HS-27A (cell line): ENCODE results near the gene FBXL14.
"Not testable (repeated sequence)": the region's sequence is repeated elsewhere in the genome, so short reads cannot be mapped to it uniquely, and the experiment has no call there.

Source experiments
- DNase-seq: peaks from one replicate; pipeline ENCODE4 v3.0.0-alpha.2; 2012; ENCODE audit warnings: low read depth, missing footprints

The FBXL14 gene

DNA sequence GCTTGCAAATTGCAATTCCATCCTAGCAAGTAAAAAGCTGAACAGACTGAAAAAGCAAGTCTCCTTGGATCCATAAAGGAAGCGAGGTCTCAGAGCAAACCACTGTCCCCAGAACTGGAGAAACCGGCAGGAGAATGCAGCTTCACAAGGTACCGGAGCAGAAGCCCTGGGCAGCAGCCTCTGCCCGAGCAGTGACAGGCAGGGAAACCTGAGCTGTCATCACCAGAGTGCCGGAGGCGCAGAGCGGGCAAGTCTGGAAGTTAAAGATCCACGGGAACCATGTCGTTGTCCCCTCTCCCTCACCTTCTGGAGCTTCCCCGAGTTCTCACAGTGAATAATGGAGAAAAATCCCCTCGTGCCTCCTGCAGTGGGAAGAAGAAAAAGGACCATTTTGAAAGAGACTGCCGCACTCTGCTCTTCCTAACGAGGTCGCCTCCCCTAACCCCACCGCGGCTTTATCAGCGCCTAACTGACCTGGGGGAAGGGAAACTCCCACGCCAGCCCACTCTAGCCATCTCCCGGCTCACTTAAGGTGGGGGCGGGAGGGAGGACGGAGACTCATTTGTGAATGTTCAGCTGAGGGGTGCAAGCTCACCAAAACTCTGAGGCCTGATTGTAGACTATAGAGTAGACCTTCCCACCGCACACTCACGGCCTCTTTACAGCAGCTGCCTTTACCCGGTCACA is 27.8 kb downstream of the FBXL14 start:
- no peak for DNase-seq

DNA sequence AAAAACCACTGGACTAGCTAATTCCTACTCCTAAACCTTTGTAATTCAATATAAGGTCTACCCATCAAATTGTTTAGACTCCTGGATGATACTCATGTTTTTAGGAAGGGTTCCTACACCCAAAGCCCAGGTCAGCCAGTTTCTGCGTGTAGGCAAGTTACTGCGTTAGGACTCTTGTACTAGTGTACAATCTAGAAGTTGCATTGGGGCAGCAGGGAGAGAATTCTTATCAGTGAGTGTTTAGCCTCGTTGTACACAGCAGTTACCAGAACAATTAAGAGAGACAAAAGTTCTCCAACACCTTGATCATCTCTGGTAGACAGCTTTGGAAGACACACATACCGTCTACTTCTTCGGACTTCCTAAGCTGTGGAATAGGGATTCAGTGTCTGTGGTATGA is 29.2 kb downstream of the FBXL14 start:
- no peak for DNase-seq

DNA sequence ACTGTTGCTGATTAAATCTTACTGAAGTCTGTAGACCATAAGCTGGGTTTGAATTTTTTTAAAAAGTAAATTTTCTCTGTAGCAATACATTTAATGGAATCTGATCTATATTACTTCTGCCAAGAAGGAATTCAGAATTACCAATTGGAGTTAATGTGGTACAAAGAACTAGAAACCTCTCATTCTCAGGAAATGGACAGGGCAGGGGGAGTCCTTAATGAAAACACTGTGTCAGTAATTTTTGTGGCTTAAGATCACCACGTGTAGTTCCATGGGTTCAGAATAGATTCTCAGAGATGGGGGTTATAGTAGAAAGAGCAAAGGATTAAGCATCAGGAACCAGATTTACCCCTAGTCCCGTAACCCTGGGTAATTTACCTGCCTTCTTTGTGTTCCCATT is 30.3 kb downstream of the FBXL14 start:
- no peak for DNase-seq

DNA sequence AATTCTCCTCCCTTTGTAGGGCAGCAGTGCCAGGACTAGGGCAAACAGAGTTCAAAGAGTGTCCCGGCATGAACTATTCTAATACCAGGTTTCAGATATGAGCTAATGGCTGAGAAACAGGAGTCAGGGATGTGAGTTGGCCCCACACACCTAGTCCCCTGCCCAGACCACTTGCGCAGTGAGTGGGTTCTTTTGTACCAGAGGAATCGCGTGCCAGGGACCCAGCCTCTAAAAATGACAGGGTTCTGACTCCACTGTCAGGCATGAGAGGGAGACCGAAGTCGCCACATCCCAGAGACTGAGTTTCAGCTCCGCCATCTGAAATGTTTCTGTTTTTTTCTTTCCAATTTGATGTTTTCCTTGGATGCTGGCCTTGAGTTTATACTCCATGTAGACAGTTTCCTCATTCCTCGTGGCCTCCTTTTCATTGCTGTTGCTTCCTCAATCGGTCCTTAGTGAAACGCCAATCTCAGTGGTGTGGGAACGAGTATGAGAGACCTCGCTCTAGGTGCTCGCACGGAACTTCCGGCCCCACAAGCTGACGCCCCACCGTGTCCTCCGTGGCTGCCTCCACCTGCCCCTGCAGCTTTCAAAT is 31.5 kb downstream of the FBXL14 start:
- DNase-seq: no peak

DNA sequence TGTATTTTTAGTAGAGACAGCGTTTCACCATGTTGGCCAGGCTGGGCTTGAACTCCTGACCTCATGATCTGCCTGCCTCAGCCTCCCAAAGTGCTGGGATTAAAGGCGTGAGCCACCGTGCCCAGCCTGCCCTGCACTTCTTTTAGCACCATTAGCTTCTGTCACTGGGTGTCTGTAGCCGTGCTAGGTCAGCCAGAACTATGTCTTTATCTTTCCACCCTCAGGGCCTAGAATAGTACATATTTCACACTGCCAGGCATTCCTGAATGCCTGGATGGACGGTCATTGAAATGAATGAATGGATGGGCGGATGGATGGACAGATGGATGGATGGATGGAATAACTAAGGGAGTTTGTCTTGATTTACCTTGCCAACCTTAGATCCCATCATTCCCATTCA is 33.7 kb downstream of the FBXL14 start:
- DNase-seq: no peak

- no peak for DNase-seq
These were observed 34.7 kb downstream of the FBXL14 start for GRCh38 chr12:1559676-1560091.

GRCh38 chr12:1558108-1558507 is 36.3 kb downstream of the FBXL14 start:
- not testable (repeated sequence) for DNase-seq

GRCh38 chr12:1553987-1554982 is 40.1 kb downstream of the FBXL14 start:
- no peak for DNase-seq

DNA sequence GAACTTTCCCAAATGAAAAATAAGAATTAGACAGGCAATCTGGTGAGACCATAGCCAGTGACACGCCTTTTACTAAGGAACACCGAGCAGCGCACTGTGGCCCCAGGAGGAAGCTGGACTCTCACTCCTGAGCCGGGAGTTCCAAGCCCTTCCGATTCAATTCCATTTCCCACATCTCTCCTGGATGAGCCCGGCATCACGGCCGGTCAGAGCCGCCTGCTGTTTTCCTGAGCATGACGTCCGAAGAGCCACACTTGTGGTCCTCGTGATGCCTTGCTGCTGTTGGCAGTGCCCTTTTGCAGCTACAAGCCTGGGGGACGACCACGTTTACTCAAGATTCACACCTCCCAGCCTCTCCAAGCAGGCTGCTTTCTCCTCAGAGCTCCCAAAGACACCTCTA is 40.8 kb downstream of the FBXL14 start:
- DNase-seq: no peak

DNA sequence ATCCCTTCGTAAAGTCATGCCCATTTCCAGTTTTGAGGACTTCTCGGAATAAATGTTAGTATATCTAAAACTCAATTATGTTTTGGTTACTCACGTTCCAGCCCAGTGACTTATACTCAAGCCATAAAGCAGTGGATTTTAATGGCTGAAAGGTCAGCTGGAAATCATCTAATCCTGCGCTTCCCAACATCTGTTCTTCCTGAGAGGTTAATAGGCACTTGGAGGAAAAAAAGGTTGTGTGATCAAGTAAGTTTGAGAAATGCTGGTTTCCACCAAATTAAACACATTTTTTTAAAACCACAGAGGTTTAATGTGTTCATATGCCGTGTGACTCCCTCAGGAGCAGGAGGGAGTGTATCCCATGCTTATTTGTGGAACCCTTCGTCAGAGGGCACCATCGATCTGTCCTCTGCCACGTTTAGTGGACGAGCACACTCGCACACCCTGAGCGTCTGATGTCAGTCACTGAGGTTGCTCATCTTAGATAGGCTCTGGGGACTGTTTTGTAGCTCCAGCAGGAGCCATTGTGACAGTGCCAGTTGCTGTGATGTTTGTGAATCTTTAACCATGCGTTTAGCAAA is 41.4 kb downstream of the FBXL14 start:
- DNase-seq: no peak

DNA sequence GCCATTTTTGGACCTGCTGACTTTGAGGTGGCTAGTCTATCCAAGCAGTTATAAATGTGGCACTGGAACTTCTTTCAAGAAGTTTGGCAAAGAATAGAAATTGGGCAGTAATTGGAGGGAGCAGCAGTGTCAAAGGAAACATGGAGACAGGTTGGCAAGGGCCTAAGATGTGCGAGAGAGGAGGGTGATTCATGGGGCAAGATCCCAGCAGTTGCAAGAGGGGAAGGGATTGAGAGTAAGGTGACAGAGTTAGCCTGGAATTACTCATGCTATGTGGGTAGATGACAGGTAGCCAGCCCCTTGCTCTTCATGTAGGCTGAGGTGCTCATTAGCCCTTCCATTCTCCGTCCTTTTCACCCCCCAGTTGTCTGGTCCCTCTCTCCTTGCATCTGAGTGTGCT is 42.2 kb downstream of the FBXL14 start:
- DNase-seq: no peak

DNA sequence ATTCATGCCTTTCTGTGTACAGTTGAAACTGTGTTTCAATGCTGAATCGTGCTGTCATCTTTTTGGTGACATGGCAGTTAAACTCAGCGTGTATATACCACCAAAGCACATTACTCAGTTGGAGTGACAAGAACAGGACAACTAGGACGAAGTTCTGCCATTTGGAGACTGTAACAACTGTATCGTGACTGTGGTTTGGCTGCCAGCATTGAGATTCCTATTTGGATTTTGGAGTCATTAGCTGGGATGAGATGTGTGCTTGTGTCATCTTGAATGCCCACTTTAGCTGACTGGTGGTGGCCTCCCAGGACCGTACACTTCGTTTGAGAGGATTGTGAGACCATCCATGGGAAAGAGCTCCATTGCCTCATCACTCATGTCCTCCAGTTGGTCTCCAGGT is 42.9 kb downstream of the FBXL14 start:
- DNase-seq: no peak

GRCh38 chr12:1546931-1547640 is 47.3 kb downstream of the FBXL14 start:
- no peak for DNase-seq

DNA sequence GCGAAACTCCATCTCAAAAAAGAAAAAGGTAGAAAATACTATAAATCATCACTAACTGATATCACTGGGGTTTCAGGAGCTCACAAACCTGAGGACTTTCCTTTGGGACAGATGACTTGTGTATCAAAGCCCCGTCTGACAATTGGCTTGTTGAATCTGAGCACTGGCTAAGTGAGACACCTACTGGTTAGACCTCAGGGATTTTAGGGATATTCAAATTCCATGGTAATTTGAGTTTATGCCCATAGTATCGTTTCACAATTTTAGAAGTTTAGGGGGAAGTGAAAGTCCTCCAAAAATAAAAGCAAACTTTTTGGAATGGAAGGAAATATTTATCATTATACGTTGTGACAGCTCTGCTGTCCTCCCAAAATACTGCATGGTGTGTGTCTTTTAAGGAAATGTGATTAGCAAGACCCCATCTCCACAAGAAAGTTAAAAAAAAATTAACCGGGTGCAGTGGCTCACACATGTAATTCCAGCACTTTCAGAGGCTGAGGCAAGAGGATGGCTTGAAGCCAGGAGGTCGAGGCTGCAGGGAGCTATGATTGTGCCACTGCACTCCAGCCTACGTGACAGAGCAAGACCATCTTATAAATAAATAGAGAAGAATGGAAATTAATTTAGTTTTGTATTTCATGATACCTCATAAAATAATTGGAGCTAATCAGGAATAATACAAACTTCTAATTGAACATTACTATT is 49.2 kb downstream of the FBXL14 start:
- no peak for DNase-seq

DNA sequence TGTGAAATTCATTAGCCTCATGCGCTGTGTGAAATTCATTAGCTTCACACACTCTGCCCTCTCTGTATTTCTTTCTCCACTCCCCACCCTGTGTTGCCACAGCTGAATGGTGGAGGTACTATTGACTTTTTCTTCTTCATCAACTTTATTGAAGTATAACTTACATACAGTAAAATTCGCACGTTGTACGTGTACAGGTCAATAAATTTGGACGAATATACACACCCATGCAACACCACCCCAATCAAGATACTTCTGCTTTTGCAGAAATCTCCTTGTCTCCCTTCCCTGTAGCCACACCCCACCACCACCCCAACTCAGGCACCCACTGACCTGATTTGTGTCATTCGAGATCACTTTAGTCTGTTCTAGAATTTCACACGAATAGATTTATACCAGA is 51.8 kb downstream of the FBXL14 start:
- no peak for DNase-seq

- no peak for DNase-seq
These were observed 53.7 kb downstream of the FBXL14 start for GRCh38 chr12:1540690-1541089.

DNA sequence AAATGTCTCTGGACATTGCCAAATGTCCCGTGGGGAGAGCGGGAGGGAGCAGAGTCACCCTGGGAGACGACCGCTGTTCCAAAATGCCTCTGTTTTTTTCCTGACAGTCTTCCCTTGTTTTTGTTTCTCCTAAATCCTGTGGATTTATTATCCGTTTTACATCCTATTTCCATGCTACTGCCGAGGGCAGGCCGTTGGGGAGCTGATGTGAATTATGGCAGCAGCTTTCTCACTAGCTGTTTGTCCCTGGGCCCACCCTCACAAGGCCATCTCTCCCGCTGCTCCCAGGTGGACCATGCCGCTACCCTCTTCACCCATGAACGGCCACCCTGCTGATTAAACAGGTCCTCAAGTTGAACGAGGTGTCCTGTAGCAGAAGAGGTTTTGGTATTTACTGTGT is 55.2 kb downstream of the FBXL14 start:
- no peak for DNase-seq

GRCh38 chr12:1536817-1537216 is 57.6 kb downstream of the FBXL14 start:
- DNase-seq: no peak

DNA sequence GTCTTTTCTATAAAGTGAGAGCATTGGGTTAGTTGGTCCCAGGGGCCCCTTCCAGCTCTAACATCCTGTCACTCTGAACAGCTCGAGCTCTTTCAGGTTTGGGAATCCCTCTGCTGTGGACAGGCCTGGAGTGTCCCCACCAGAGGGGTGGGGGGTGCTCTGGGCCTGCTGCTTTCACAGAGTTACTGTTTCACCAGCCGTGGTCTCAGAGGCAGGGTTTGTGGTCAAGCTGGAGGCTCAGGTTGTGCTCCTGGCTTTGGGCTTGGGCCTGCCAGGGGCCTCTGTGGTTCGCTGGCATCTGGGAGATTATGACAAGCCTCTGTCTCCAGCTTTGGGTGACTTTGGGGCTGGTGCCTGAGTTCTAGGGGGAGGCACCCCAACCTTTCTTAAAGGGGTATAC is 59.6 kb downstream of the FBXL14 start:
- DNase-seq: no peak

DNA sequence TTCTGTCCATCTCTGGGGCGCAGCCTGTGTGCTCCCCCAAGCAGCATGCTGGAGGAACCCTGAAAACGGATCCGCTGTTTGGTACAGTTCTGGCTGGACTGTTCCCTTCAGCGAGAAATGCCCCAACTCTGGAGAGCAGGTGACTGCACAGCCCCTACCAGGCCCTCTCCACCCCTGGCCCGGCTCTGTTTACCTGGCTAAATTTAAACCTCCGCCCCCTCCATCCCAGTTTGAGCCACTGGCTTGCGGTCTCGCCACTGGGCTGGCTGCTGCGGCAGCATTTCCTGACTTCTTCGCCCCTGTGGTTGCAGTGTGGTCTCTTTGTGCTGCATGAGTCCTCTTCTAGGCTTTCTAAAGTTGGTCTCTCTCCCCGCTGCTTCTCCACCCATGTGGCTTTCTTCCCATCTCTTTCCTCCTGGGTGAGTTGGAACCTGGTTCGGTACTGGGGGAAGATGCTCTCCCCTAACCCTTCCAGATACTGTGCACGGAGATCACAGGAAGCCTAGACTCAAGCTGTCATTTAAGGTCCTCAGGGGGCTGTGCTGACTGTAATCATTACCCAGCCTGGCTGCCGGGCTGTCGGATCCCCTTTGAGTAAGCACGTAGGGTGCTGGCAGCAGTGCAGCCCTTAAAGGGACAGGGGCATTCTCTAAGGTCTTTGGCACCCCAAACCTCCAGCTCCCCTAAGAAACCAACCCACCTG is 60.6 kb downstream of the FBXL14 start:
- no peak for DNase-seq

DNA sequence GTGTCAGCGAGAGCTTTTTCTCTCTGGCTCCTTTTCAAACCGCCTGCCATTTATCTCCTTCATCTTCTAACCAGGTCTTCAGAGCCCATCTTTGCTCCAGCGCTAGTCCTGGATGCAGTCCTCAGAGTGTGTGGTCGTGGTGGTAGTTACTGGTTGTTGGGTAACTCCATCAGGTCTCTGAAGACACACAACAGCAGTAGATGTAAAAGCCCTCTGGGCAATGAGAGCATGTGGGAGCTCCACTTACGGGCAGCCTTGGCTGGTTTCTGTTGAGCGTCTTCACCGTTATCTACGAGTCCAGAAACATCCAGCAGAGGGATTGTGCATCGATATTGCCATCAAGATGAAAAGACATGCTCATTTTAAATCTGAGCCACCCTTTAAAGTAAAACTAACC is 61.2 kb downstream of the FBXL14 start:
- no peak for DNase-seq
